ENCODE results near the gene CTBP1. TPM values are rescaled to one million over a fixed set of nuclear protein-coding genes. Genes with fewer than 3 reads are reported as not detected.

Gene CTBP1
- total RNA-seq, 2 donors from 2014 or later = 164 to 184 TPM

- peaks cover 30% of the 10 kb centered on the region for H3K4me1 Mint-ChIP-seq
- DNase-seq = no peak
- no peaks in the 10 kb centered on the region for H3K36me3 Mint-ChIP-seq (ENCODE audit: low read depth)
- no peak for ATAC-seq
- peak overlapping the region; percentile 96 for H3K27ac Mint-ChIP-seq
- H3K4me3 Mint-ChIP-seq = peak overlapping the region; percentile 94
- no peaks in the 10 kb centered on the region for H3K9me3 ChIP-seq (ENCODE audit: control insufficient read depth, low read length, poor library complexity, severe bottlenecking)
- H3K27me3 Mint-ChIP-seq = no peaks in the 10 kb centered on the region
Measured at GRCh38 chr4:1291091-1291490, 42.2 kb upstream of the CTBP1 start.

GRCh38 chr4:1290165-1290977 lies 41.4 kb upstream of the CTBP1 start:
- no peak for DNase-seq
- H3K4me3 Mint-ChIP-seq = peak overlapping the region; percentile 94
- no peaks in the 10 kb centered on the region for H3K27me3 Mint-ChIP-seq
- peaks cover 31% of the 10 kb centered on the region for H3K4me1 Mint-ChIP-seq
- no peak for ATAC-seq
- no peaks in the 10 kb centered on the region for H3K36me3 Mint-ChIP-seq (ENCODE audit: low read depth)
- peak overlapping the region; percentile 96 for H3K27ac Mint-ChIP-seq
- H3K9me3 ChIP-seq (ENCODE audit: control insufficient read depth, low read length, poor library complexity, severe bottlenecking) = no peaks in the 10 kb centered on the region

- no peaks in the 10 kb centered on the region for H3K27me3 Mint-ChIP-seq
- H3K4me1 Mint-ChIP-seq = peaks cover 29% of the 10 kb centered on the region
- peak within 1 kb of the TSS; percentile 96 for H3K27ac Mint-ChIP-seq
- H3K36me3 Mint-ChIP-seq (ENCODE audit: low read depth) = no peaks in the 10 kb centered on the region
- peak; percentile 94 to 95 (median 94) for DNase-seq
- ATAC-seq = peak; percentile 98
- H3K9me3 ChIP-seq (ENCODE audit: control insufficient read depth, low read length, poor library complexity, severe bottlenecking) = no peaks in the 10 kb centered on the region
- peak within 1 kb of the TSS; percentile 94 for H3K4me3 Mint-ChIP-seq
Measured at GRCh38 chr4:1289207-1290164, 40.6 kb upstream of the CTBP1 start, which contains the start of gene MAEA. TSS of gene MAEA (plus strand) at chr4:1289891. CDS start at chr4:1289914, 23 bp downstream.

GRCh38 chr4:1288786-1289185 lies 39.9 kb upstream of the CTBP1 start:
- no peak for ATAC-seq
- H3K36me3 Mint-ChIP-seq (ENCODE audit: low read depth) = no peaks in the 10 kb centered on the region
- H3K4me3 Mint-ChIP-seq = peak overlapping the region; percentile 47
- H3K27ac Mint-ChIP-seq = peak overlapping the region; percentile 96
- H3K27me3 Mint-ChIP-seq = no peaks in the 10 kb centered on the region
- H3K9me3 ChIP-seq (ENCODE audit: control insufficient read depth, low read length, poor library complexity, severe bottlenecking) = no peaks in the 10 kb centered on the region
- DNase-seq = no peak
- peaks cover 28% of the 10 kb centered on the region for H3K4me1 Mint-ChIP-seq

- DNase-seq = no peak
- no peaks in the 10 kb centered on the region for H3K9me3 ChIP-seq (ENCODE audit: control insufficient read depth, low read length, poor library complexity, severe bottlenecking)
- Mint-ChIP-seq H3K4me1 (peaks cover 7% of the 10 kb centered on the region), H3K36me3 (ENCODE audit: low read depth) (no peaks in the 10 kb centered on the region), H3K27me3 (no peaks in the 10 kb centered on the region), H3K27ac (no peak overlapping the region), H3K4me3 (no peak overlapping the region)
- no peak for ATAC-seq
Measured at GRCh38 chr4:1285790-1286553, 37.0 kb upstream of the CTBP1 start.

- peaks cover 2% of the 10 kb centered on the region for H3K4me1 Mint-ChIP-seq
- H3K27ac Mint-ChIP-seq = no peak overlapping the region
Measured at GRCh38 chr4:1285151-1285789, 36.3 kb upstream of the CTBP1 start.

GRCh38 chr4:1283711-1284110 lies 34.8 kb upstream of the CTBP1 start:
- Mint-ChIP-seq H3K27ac (no peak overlapping the region), H3K36me3 (ENCODE audit: low read depth) (no peaks in the 10 kb centered on the region), H3K4me1 (peaks cover 4% of the 10 kb centered on the region), H3K4me3 (no peak overlapping the region), H3K27me3 (peaks cover 5% of the 10 kb centered on the region)
- H3K9me3 ChIP-seq (ENCODE audit: control insufficient read depth, low read length, poor library complexity, severe bottlenecking) = no peaks in the 10 kb centered on the region
- ATAC-seq (no peak), DNase-seq (no peak)

More at GRCh38 chr4:1285151-1285789, 36.3 kb upstream of the CTBP1 start:
- ATAC-seq = no peak
- DNase-seq = no peak
- Mint-ChIP-seq H3K4me3 (no peak overlapping the region), H3K27me3 (no peaks in the 10 kb centered on the region), H3K36me3 (ENCODE audit: low read depth) (no peaks in the 10 kb centered on the region)
- H3K9me3 ChIP-seq (ENCODE audit: control insufficient read depth, low read length, poor library complexity, severe bottlenecking) = no peaks in the 10 kb centered on the region

GRCh38 chr4:1279253-1279652 lies 30.3 kb upstream of the CTBP1 start:
- Mint-ChIP-seq H3K36me3 (ENCODE audit: low read depth) (no peaks in the 10 kb centered on the region), H3K4me1 (peaks cover 5% of the 10 kb centered on the region), H3K27ac (no peak overlapping the region), H3K27me3 (peaks cover 5% of the 10 kb centered on the region), H3K4me3 (no peak overlapping the region)
- ATAC-seq (no peak), DNase-seq (no peak)
- H3K9me3 ChIP-seq (ENCODE audit: control insufficient read depth, low read length, poor library complexity, severe bottlenecking) = no peaks in the 10 kb centered on the region

GRCh38 chr4:1277667-1278665 lies 29.0 kb upstream of the CTBP1 start:
- ATAC-seq = no peak
- Mint-ChIP-seq H3K27me3 (peaks cover 5% of the 10 kb centered on the region), H3K36me3 (ENCODE audit: low read depth) (no peaks in the 10 kb centered on the region), H3K4me3 (no peak overlapping the region), H3K27ac (no peak overlapping the region), H3K4me1 (peaks cover 5% of the 10 kb centered on the region)
- no peak for DNase-seq
- no peaks in the 10 kb centered on the region for H3K9me3 ChIP-seq (ENCODE audit: control insufficient read depth, low read length, poor library complexity, severe bottlenecking)

GRCh38 chr4:1276984-1277383 lies 28.1 kb upstream of the CTBP1 start:
- H3K27me3 Mint-ChIP-seq = peaks cover 5% of the 10 kb centered on the region
- no peaks in the 10 kb centered on the region for H3K36me3 Mint-ChIP-seq (ENCODE audit: low read depth)
- peaks cover 5% of the 10 kb centered on the region for H3K4me1 Mint-ChIP-seq
- no peak overlapping the region for H3K4me3 Mint-ChIP-seq
- ATAC-seq (no peak), DNase-seq (no peak)
- no peak overlapping the region for H3K27ac Mint-ChIP-seq
- no peaks in the 10 kb centered on the region for H3K9me3 ChIP-seq (ENCODE audit: control insufficient read depth, low read length, poor library complexity, severe bottlenecking)

- no peak for ATAC-seq
Measured at GRCh38 chr4:1274871-1275270, 25.9 kb upstream of the CTBP1 start.

More at GRCh38 chr4:1274871-1275270, 25.9 kb upstream of the CTBP1 start:
- Mint-ChIP-seq H3K4me3 (no peak overlapping the region), H3K27me3 (peaks cover 5% of the 10 kb centered on the region), H3K36me3 (ENCODE audit: low read depth) (no peaks in the 10 kb centered on the region), H3K27ac (no peak overlapping the region), H3K4me1 (peaks cover 5% of the 10 kb centered on the region)
- H3K9me3 ChIP-seq (ENCODE audit: control insufficient read depth, low read length, poor library complexity, severe bottlenecking) = no peaks in the 10 kb centered on the region
- no peak for DNase-seq
